K562 (cell line): ENCODE data around the gene LIPF. TPM values are rescaled to one million over a fixed set of nuclear protein-coding genes. Genes with fewer than 3 reads are reported as not detected.
A peak's percentile ranks its signal among the peaks of the same experiment; 100 is the strongest.

Experiments used
- CEBPB ChIP-seq: fragments of 450-650 bp; IDR thresholded peaks from 2 replicates; pipeline ENCODE4 v1.6.1; 2016; ENCODE audit warnings: missing genetic modification characterization, missing compliant biosample characterization
- FOXM1 ChIP-seq, 2 experiments: fragments of 450-650 bp in 1 of 2; sonication (generic) in 1 of 2; formaldehyde crosslinking in 1 of 2; IDR thresholded peaks; 2 replicates each; pipeline versions ENCODE4 v1.6.1 to v1.9.0; 2017 to 2022; ENCODE audit warnings: low read depth in 2 of 2, mild to moderate bottlenecking in 2 of 2, missing genetic modification reagents in 1 of 2, moderate library complexity in 1 of 2
- RBM34 ChIP-seq: fragments of 200-400 bp; formaldehyde crosslinking; IDR thresholded peaks from 2 replicates; pipeline ENCODE4 v1.6.1; 2018; ENCODE audit warnings: low read length, borderline replicate concordance; ENCODE audit not compliant: insufficient read depth
- YY1 ChIP-seq, 3 experiments: IDR thresholded peaks; 2 replicates each; pipeline ENCODE4 v1.6.1; 2011; ENCODE audit warnings: low read length in 2 of 3, mild to moderate bottlenecking in 2 of 3, moderate library complexity in 2 of 3, borderline replicate concordance in 1 of 3, control low read depth in 1 of 3, low read depth in 1 of 3; ENCODE audit not compliant: insufficient read depth in 3 of 3, insufficient replicate concordance in 2 of 3, control insufficient read depth in 1 of 3, insufficient read length in 1 of 3; ENCODE audit errors: extremely low read depth in 1 of 3
- ZC3H11A ChIP-seq: IDR thresholded peaks from 2 replicates; pipeline ENCODE4 v1.6.1; 2012; ENCODE audit warnings: low read depth, low read length, improper control_type of control experiment
- ZNF408 ChIP-seq: fragments of 250-450 bp; sonication (Bioruptor Pico); IDR thresholded peaks from 2 replicates; pipeline ENCODE4 v1.4.0; 2020; ENCODE audit warnings: low read depth, mild to moderate bottlenecking, moderate library complexity
- polyA plus RNA-seq, 8 experiments: library from polyadenylated mRNA; depleted of rRNA in 4 of 8; stranded (reverse) in 5 of 8; unstranded in 3 of 8; fragments of >200 nt; fragmentation: Nextera tagmentation in 2 of 8; fragmentation: Illumina TruSeq in 1 of 8; extraction: Ambion mirVana in 2 of 8; extraction: Trizol in 1 of 8; gene quantifications; 2 replicates each; pipeline versions ENCODE4 v1.2.1 to v1.2.3, GENCODE V29; 2011 to 2014; ENCODE audit warnings: inconsistent platforms in 1 of 8, missing spikeins in 1 of 8
- total RNA-seq, 7 experiments: library from RNA; depleted of rRNA in 6 of 7; stranded (reverse); fragments of >200 nt in 6 of 7; fragmentation: Illumina TruSeq in 2 of 7; extraction: Trizol in 2 of 7; gene quantifications; 2 replicates each; pipeline versions ENCODE4 v1.2.1 to v1.2.3, GENCODE V29; 2011 to 2021; ENCODE audit warnings: low replicate concordance in 1 of 7
- TF ChIP-seq, protein P1 (sequence below): fragments of 150-350 bp; IDR thresholded peaks from 2 replicates; pipeline ENCODE4 v1.6.1; 2014; ENCODE audit warnings: low read depth, mild to moderate bottlenecking, low read length, borderline replicate concordance
- TF ChIP-seq, protein P2 (sequence below): fragments of 450-650 bp; formaldehyde crosslinking; IDR thresholded peaks from 2 replicates; pipeline ENCODE4 v1.4.0; 2020; ENCODE audit warnings: mild to moderate bottlenecking, moderate library complexity

LIPF gene
- total and polyA plus RNA-seq, 9 of the 15 experiments (the other 6 are each of a cell fraction or from before 2014, with no cell fraction given): not detected

DNA sequence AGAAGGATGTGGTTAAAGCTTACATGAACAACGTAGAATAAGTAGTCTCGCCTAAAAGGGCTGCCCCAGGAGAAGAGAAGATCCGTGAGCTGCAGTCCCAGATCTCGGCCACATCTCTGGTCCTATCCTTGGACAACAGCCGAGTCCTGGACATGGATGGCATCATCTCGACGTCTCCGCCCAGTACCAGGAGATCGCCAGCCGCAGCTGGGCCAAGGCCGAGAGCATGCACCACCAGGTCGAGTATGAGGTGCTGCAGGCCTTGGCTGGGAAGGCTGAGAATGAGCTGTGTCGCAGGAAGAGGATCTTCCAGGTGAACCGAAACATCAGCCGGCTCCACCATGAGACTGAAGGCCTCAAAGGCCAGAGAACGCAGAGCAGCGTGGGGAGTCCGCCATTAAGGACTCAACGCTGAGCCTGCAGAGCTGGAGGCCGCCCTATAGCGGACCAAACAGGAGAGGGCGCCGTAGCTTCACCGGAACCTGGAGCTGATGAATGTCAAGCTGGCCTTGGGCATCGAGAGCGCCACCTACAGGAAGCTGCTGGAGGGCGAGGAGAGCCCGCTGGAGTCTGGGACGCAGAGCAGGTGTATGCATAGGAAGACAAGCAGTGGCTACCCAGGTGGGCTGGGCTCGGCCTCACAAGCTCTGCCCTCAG, 64.0 kb downstream of the LIPF start (continued):
- TF ChIP-seq FOXM1 (IDR thresholded peaks at IDR 0.05; ENCODE audit: low read depth) (no peak), FOXM1 (CRISPR knock-in tag; IDR thresholded peaks at IDR 0.05; ENCODE audit: low read depth) (no peak), CEBPB (tag) (no peak), ZNF408 (no peak), ZC3H11A (no peak), YY1 (IDR thresholded peaks at IDR 0.05; ENCODE audit: borderline replicate concordance in 1 of 3, control insufficient read depth in 1 of 3, extremely low read depth in 1 of 3, insufficient read depth in 3 of 3, insufficient read length in 1 of 3, insufficient replicate concordance in 2 of 3, low read depth in 1 of 3, low read length in 2 of 3) (peak in 1 of 3 experiments; percentile 15), RBM34 (no peak)
- TF ChIP-seq, protein P1, sequence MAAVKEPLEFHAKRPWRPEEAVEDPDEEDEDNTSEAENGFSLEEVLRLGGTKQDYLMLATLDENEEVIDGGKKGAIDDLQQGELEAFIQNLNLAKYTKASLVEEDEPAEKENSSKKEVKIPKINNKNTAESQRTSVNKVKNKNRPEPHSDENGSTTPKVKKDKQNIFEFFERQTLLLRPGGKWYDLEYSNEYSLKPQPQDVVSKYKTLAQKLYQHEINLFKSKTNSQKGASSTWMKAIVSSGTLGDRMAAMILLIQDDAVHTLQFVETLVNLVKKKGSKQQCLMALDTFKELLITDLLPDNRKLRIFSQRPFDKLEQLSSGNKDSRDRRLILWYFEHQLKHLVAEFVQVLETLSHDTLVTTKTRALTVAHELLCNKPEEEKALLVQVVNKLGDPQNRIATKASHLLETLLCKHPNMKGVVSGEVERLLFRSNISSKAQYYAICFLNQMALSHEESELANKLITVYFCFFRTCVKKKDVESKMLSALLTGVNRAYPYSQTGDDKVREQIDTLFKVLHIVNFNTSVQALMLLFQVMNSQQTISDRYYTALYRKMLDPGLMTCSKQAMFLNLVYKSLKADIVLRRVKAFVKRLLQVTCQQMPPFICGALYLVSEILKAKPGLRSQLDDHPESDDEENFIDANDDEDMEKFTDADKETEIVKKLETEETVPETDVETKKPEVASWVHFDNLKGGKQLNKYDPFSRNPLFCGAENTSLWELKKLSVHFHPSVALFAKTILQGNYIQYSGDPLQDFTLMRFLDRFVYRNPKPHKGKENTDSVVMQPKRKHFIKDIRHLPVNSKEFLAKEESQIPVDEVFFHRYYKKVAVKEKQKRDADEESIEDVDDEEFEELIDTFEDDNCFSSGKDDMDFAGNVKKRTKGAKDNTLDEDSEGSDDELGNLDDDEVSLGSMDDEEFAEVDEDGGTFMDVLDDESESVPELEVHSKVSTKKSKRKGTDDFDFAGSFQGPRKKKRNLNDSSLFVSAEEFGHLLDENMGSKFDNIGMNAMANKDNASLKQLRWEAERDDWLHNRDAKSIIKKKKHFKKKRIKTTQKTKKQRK: no peak
- TF ChIP-seq, protein P2, sequence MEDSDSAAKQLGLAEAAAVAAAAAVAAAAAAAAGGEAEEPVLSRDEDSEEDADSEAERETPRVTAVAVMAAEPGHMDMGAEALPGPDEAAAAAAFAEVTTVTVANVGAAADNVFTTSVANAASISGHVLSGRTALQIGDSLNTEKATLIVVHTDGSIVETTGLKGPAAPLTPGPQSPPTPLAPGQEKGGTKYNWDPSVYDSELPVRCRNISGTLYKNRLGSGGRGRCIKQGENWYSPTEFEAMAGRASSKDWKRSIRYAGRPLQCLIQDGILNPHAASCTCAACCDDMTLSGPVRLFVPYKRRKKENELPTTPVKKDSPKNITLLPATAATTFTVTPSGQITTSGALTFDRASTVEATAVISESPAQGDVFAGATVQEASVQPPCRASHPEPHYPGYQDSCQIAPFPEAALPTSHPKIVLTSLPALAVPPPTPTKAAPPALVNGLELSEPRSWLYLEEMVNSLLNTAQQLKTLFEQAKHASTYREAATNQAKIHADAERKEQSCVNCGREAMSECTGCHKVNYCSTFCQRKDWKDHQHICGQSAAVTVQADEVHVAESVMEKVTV: 0 out of 2 replicates have a peak, but pooled peaks have one; percentile 23
- TF ChIP-seq, all 486 proteins: peak for 6

Other genes starting within 250 kb of the LIPF start
- 0.86 TPM in 1 of 2 replicates, not detected in the other for gene RNLS, start 81.1 kb upstream of the LIPF start, total RNA-seq (2014; rRNA removed)
- gene RNLS, start 81.1 kb upstream of the LIPF start, total RNA-seq (2014; rRNA removed; fragmentation: Illumina TruSeq; extraction: Trizol): 0.26 and 0.51 TPM in 2 replicates
- gene RNLS, start 81.1 kb upstream of the LIPF start, total RNA-seq (2015; rRNA removed; fragmentation: Illumina TruSeq; extraction: Trizol): 0.45 and 0.72 TPM in 2 replicates
- 0.22 TPM in 1 of 2 replicates, not detected in the other for gene RNLS, start 81.1 kb upstream of the LIPF start, total RNA-seq (2021)
- gene RNLS, start 81.1 kb upstream of the LIPF start, polyA plus RNA-seq (2011; rRNA removed): 0.05 and 0.25 TPM in 2 replicates
- 0.21 and 0.42 TPM in 2 replicates for gene RNLS, start 81.1 kb upstream of the LIPF start, polyA plus RNA-seq (2014; fragmentation: Illumina TruSeq; extraction: Trizol)
- under 1 TPM in 1 of 2 experiments, not detected in 1; 0.14 TPM for gene RNLS, start 81.1 kb upstream of the LIPF start, polyA plus RNA-seq (2014; fragmentation: Nextera tagmentation; extraction: Ambion mirVana)
- 0.36 and 0.41 TPM in 2 replicates for gene RNLS, start 81.1 kb upstream of the LIPF start, polyA plus RNA-seq (2014; rRNA removed)
- not detected in 2 replicates for gene LIPJ, start 77.7 kb upstream of the LIPF start, total RNA-seq (2014; rRNA removed)
- not detected in 2 replicates for gene LIPJ, start 77.7 kb upstream of the LIPF start, total RNA-seq (2014; rRNA removed; fragmentation: Illumina TruSeq; extraction: Trizol)
- gene LIPJ, start 77.7 kb upstream of the LIPF start, total RNA-seq (2015; rRNA removed; fragmentation: Illumina TruSeq; extraction: Trizol): not detected in 2 replicates
- gene LIPJ, start 77.7 kb upstream of the LIPF start, total RNA-seq (2021): not detected in 2 replicates
- gene LIPJ, start 77.7 kb upstream of the LIPF start, polyA plus RNA-seq (2011; rRNA removed): not detected in 2 replicates
- gene LIPJ, start 77.7 kb upstream of the LIPF start, polyA plus RNA-seq (2014; fragmentation: Illumina TruSeq; extraction: Trizol): not detected in 2 replicates
- gene LIPJ, start 77.7 kb upstream of the LIPF start, polyA plus RNA-seq (2014; fragmentation: Nextera tagmentation; extraction: Ambion mirVana): not detected
- not detected in 2 replicates for gene LIPJ, start 77.7 kb upstream of the LIPF start, polyA plus RNA-seq (2014; rRNA removed)
- gene LIPK, start 41.8 kb downstream of the LIPF start, total RNA-seq (2014; rRNA removed): not detected in 2 replicates
- gene LIPK, start 41.8 kb downstream of the LIPF start, total RNA-seq (2014; rRNA removed; fragmentation: Illumina TruSeq; extraction: Trizol): not detected in 2 replicates
- gene LIPK, start 41.8 kb downstream of the LIPF start, total RNA-seq (2015; rRNA removed; fragmentation: Illumina TruSeq; extraction: Trizol): not detected in 2 replicates
- not detected in 2 replicates for gene LIPK, start 41.8 kb downstream of the LIPF start, total RNA-seq (2021)
- not detected in 2 replicates for gene LIPK, start 41.8 kb downstream of the LIPF start, polyA plus RNA-seq (2011; rRNA removed)
- gene LIPK, start 41.8 kb downstream of the LIPF start, polyA plus RNA-seq (2014; fragmentation: Illumina TruSeq; extraction: Trizol): not detected in 2 replicates
- not detected for gene LIPK, start 41.8 kb downstream of the LIPF start, polyA plus RNA-seq (2014; fragmentation: Nextera tagmentation; extraction: Ambion mirVana)
- not detected in 2 replicates for gene LIPK, start 41.8 kb downstream of the LIPF start, polyA plus RNA-seq (2014; rRNA removed)
- not detected in 2 replicates for gene LIPN, start 95.6 kb downstream of the LIPF start, total RNA-seq (2014; rRNA removed)
- not detected in 2 replicates for gene LIPN, start 95.6 kb downstream of the LIPF start, total RNA-seq (2014; rRNA removed; fragmentation: Illumina TruSeq; extraction: Trizol)
- gene LIPN, start 95.6 kb downstream of the LIPF start, total RNA-seq (2015; rRNA removed; fragmentation: Illumina TruSeq; extraction: Trizol): not detected in 2 replicates
- gene LIPN, start 95.6 kb downstream of the LIPF start, total RNA-seq (2021): not detected in 2 replicates
- not detected in 2 replicates for gene LIPN, start 95.6 kb downstream of the LIPF start, polyA plus RNA-seq (2011; rRNA removed)
- gene LIPN, start 95.6 kb downstream of the LIPF start, polyA plus RNA-seq (2014; fragmentation: Illumina TruSeq; extraction: Trizol): not detected in 2 replicates
- gene LIPN, start 95.6 kb downstream of the LIPF start, polyA plus RNA-seq (2014; fragmentation: Nextera tagmentation; extraction: Ambion mirVana): not detected
- gene LIPN, start 95.6 kb downstream of the LIPF start, polyA plus RNA-seq (2014; rRNA removed): not detected in 2 replicates
- gene LIPM, start 138.3 kb downstream of the LIPF start, total RNA-seq (2014; rRNA removed): not detected in 2 replicates
- not detected in 2 replicates for gene LIPM, start 138.3 kb downstream of the LIPF start, total RNA-seq (2014; rRNA removed; fragmentation: Illumina TruSeq; extraction: Trizol)
- gene LIPM, start 138.3 kb downstream of the LIPF start, total RNA-seq (2015; rRNA removed; fragmentation: Illumina TruSeq; extraction: Trizol): not detected in 2 replicates
- not detected in 2 replicates for gene LIPM, start 138.3 kb downstream of the LIPF start, total RNA-seq (2021)
- gene LIPM, start 138.3 kb downstream of the LIPF start, polyA plus RNA-seq (2011; rRNA removed): not detected in 2 replicates
- gene LIPM, start 138.3 kb downstream of the LIPF start, polyA plus RNA-seq (2014; fragmentation: Illumina TruSeq; extraction: Trizol): not detected in 2 replicates
- not detected for gene LIPM, start 138.3 kb downstream of the LIPF start, polyA plus RNA-seq (2014; fragmentation: Nextera tagmentation; extraction: Ambion mirVana)
- gene LIPM, start 138.3 kb downstream of the LIPF start, polyA plus RNA-seq (2014; rRNA removed): not detected in 2 replicates
- not detected in 2 replicates for gene ANKRD22, start 187.4 kb downstream of the LIPF start, total RNA-seq (2014; rRNA removed)
- gene ANKRD22, start 187.4 kb downstream of the LIPF start, total RNA-seq (2014; rRNA removed; fragmentation: Illumina TruSeq; extraction: Trizol): not detected in 2 replicates
- gene ANKRD22, start 187.4 kb downstream of the LIPF start, total RNA-seq (2015; rRNA removed; fragmentation: Illumina TruSeq; extraction: Trizol): not detected in 2 replicates
- not detected in 2 replicates for gene ANKRD22, start 187.4 kb downstream of the LIPF start, total RNA-seq (2021)
- not detected in 2 replicates for gene ANKRD22, start 187.4 kb downstream of the LIPF start, polyA plus RNA-seq (2011; rRNA removed)
- not detected in 2 replicates for gene ANKRD22, start 187.4 kb downstream of the LIPF start, polyA plus RNA-seq (2014; fragmentation: Illumina TruSeq; extraction: Trizol)
- gene ANKRD22, start 187.4 kb downstream of the LIPF start, polyA plus RNA-seq (2014; fragmentation: Nextera tagmentation; extraction: Ambion mirVana): not detected
- gene ANKRD22, start 187.4 kb downstream of the LIPF start, polyA plus RNA-seq (2014; rRNA removed): not detected in 2 replicates
- gene STAMBPL1, start 215.8 kb downstream of the LIPF start, total RNA-seq (2014; rRNA removed): not detected in 2 replicates
- not detected in 2 replicates for gene STAMBPL1, start 215.8 kb downstream of the LIPF start, total RNA-seq (2014; rRNA removed; fragmentation: Illumina TruSeq; extraction: Trizol)
- gene STAMBPL1, start 215.8 kb downstream of the LIPF start, total RNA-seq (2015; rRNA removed; fragmentation: Illumina TruSeq; extraction: Trizol): not detected in 2 replicates
- 0.09 and 0.25 TPM in 2 replicates for gene STAMBPL1, start 215.8 kb downstream of the LIPF start, total RNA-seq (2021)
- gene STAMBPL1, start 215.8 kb downstream of the LIPF start, polyA plus RNA-seq (2011; rRNA removed): not detected in 2 replicates
- gene STAMBPL1, start 215.8 kb downstream of the LIPF start, polyA plus RNA-seq (2014; fragmentation: Illumina TruSeq; extraction: Trizol): not detected in 2 replicates
- not detected for gene STAMBPL1, start 215.8 kb downstream of the LIPF start, polyA plus RNA-seq (2014; fragmentation: Nextera tagmentation; extraction: Ambion mirVana)
- gene STAMBPL1, start 215.8 kb downstream of the LIPF start, polyA plus RNA-seq (2014; rRNA removed): 0.04 TPM in 1 of 2 replicates, not detected in the other